Measurements from ENCODE around the gene USP34.
"Not testable (repeated sequence)": the region's sequence is repeated elsewhere in the genome, so short reads cannot be mapped to it uniquely, and the experiment has no call there.

USP34 gene

DNA sequence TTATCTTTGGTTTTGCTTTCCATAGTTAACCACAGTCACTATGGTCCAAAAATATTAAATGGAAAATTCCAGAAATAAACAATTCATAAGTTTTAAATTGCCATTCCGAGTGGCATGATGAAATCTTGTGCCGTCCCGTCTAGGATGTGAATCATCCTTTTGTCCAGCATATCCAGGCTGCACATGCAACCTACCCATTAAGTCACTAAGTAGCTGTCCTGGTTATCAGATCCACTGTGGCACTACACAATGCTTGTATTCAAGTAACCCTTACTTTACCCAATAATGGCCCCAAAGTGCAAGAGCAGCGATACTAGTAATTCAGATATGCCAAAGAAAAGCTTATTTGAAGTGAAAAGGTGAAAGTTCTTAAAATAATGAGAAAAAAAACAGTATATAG, 10.7 kb downstream of the USP34 start:
- DNase-seq (ENCODE audit: low read depth), result no peak

DNA sequence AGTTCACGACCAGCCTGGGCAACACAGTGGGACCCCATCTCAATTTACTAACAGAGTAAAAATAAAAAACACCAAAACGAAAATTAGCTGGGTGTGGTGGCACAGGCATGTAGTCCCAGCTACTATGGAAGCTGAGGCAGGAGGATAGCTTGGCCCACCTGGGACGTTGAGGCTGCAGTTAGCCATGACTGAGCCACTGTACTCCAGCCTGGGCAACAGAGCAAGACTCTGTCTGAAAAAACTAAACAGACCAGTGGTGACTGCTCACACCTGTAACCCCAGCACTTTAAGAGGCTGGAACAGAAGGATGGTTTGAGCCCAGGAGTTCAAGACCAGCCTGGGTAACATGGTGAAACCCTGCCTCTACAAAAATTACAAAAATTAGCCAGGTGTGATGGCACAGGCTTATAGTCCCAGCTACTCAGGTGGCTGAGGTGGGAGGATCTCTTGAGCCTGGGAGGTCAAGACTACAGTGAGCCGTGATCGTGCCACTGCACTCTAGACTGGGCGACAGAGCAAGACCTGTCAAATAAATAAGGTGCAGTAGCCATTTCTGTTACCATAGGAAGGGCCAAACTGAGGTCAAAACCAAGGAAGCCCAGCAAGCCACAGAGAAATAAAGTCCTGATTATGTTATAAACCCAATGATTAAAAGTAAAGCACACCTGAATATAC, 14.0 kb downstream of the USP34 start:
- no peak for DNase-seq (ENCODE audit: low read depth)

DNA sequence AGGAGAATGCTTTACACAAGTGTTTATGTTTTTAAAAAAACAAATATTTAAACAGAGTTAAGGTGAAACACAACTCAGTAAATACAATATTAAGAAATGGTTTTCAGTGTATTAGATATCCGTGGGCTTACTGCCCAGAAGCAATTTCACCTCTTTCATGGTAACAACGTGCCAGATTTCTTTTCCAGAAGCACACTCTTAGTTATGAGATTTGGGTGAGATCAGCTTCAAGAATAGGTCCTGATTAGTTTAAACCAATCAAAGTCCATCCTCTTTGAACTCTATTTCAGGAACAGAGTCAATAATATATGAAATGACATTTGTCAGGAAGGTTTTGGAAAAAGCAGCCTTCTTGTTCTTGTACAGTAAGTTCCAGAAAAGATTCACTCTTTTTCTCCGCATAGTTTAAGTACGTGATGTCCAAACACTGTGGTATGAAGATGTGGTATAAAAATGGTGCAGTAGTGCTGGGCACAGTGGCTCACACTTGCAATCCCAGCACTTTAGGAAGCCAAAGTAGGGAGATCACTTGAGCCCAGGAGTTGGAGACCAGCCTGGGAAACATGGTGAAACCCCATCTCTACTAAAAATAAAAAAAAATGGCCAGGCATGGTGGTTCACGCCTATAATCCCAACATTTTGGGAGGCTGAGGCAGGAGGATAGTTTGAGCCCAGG, 14.7 kb downstream of the USP34 start:
- no peak for DNase-seq (ENCODE audit: low read depth)

DNA sequence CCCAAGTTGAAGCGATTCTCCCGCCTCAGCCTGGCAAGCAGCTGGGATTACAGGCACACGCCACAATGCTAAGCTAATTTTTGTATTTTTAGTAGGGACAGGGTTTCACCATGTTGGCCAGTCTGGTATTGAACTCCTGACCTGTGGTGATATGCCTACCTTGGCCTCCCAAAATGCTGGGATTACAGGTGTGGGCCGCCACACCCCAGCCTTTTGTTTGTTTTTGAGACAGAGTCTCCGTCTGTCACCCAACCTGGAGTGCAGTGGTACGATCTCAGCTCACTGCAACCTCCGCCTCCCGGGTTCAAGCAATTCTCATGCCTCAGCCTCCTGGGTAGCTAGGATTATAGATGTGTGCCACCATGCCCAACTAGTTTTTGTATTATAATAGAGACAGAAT, 15.9 kb downstream of the USP34 start:
- not testable (repeated sequence) for DNase-seq (ENCODE audit: low read depth)

DNA sequence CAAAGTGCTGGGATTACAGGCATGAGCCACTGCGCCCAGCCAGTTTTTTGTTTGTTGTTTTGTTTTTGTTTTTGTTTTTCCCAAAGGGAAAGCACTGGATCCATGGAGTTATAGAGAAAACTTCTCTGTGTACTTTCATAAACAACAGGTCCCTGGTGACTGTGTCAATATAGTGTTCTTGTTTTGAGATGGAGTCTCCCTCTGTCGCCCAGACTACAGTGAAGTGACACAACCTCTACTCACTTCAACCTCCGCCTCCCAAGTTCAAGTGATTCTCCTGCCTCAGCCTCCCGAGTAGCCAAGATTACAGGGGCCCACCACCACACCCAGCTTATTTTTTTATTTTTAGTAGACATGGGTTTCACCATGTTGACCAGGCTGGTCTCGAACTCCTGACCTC, 16.5 kb downstream of the USP34 start:
- no peak for DNase-seq (ENCODE audit: low read depth)

DNA sequence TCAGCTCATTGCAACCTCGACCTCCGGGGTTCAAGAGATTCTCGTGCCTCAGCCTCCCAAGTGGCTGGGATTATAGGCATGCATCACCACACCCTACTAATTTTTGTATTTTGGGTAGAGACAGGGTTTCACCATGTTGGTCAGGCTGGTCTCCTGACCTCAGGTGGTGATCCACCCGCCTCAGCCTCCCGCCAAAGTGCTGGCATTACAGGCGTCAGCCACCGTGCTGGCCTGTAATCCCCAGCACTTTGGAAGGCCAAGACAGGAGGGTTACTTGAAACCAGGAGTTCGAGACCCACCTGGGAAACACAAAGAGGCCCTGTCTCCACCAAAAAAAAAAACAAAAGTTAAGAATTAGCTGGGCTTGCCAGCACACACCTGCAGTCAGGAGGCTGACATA, 18.5 kb downstream of the USP34 start:
- DNase-seq (ENCODE audit: low read depth), result no peak

DNA sequence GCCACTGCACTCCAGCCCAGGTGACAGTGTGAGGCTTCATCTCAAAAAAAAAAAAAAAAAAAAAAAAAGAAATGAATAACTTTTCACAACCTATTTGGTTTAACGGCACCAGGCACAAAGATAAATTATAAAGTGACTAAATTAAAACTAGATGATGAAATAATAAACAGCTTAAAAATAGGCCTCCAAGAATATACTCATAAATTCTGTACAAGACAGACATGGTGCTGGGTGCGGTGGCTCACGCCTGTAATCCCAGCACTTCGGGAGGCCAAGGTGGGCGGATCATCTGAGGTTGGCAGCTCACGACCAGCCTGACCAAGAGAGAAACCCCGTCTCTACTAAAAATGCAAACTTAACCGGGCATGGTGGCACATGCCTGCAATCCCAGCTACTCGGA, 19.7 kb downstream of the USP34 start:
- no peak for DNase-seq (ENCODE audit: low read depth)

DNA sequence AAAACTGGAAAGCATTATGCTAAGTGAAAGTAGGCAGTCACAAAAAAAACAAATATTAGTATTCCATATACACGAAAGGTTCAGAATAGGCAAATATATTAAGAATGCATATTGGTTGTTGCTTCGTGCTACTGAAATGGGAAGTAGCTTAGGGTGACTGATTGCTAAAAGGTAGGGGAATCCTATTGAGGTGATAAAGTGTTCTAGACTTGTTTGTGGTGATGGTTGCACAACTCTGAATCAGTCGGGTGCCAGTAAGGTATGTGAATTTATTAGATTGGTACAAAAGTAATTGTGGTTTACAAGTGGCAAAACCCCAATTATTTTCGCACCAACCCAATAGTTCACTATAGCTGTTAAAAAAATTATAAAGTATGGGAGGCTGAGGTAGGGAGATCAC, 20.7 kb downstream of the USP34 start:
- no peak for DNase-seq (ENCODE audit: low read depth)

DNA sequence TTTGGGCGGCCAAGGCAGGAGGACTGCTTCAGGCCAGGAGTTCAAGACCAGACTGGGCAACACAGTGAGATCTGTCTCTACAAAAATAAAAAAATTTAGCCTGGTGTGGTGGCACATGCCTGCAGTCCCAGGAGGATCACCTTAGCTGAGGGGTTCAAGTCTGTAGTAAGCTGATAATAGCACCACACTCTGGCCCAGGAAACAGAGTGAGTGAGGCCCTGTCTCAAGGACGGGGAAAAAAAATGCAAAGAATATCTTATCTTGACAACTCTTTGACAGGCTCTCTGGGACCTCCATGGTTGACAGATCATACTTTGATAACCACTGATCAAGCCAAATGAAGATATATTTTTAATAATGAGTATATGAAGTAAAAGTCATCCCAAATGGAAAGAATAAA, 22.7 kb downstream of the USP34 start:
- DNase-seq (ENCODE audit: low read depth), result no peak

DNA sequence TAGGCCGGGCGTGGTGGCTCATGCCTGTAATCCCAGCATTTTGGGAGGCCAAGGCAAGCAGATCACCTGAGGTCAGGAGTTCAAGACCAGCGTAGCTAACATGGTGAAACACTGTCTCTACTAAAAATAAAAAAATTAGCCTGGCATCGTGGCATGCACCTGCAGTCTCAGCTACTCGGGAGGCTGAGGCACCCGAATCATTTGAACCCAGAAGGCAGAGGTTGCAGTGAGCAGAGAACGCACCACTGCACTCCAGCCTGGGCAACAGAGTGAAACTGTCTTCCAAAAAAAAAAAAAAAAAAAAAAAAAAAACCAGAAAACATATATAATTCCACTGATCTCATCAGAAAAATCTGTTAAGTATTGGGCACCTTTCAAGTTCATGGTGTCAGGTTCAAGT, 23.9 kb downstream of the USP34 start:
- not testable (repeated sequence) for DNase-seq (ENCODE audit: low read depth)

DNA sequence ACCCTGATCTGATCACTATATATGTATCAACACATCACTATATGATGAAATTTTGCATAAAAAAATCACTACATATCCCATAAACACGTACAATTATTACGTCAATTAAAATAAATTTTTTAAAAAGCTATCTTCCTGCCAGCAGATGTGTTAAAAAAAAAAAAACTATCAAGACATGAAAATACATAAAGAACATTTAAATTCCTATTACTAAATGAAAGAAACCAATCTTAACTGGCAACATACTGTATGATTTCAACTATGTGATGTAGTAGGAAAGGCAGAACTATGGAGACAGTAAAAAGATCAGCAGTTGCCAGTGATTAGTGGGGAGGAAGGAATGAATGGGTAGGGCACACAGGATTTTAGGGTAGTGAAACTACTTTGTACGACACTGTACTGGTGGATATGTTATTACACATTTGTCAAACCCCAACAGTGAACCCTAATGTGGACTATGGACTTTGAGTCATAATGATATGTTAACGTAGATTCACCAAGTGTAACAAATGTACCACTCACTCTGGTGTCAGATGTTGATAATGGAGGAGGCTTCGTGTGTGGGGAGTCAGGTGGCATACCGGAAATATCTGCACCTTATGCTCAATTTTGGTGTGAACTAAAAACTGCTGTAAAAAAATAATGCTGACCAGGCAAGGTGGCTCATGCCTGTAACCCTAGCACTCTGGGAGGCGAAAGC, 27.4 kb downstream of the USP34 start:
- DNase-seq (ENCODE audit: low read depth), result no peak

DNA sequence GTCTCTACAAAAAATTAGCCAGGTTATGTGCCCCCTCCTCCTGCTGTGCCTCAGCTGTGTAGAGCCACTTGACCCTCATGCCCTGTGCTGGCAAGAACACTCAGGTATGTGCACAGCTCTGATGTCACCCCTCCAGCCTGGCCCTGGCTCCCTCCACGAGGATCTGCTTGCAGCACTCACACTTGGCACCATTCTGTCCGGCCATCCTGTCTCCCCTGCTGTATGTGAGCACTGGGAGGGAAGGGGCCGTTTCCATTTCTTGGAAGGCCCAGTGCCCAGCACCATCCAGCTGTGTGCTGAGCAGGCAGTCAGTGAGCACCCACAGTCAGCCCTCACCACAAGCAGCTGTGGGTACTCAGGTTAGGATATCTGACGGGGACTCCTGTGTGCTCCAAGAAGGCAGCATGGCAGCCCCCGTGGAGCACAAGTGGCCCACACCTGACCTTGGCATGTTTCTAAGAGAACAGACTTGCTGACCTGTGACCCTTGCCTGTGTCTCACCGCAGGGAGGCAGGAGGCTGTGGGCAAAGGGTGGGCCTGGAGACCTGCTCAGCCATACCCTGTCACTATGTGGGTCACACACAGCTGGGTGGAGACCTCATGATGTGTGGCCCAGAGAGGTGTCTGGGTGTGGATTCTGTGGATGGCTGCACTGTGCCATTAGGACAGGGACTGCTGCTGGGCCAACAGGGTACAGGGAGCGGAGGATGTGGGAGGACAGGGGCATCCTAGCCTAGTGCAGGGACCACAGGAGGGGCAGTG, 31.5 kb downstream of the USP34 start:
- DNase-seq (ENCODE audit: low read depth), result no peak

DNA sequence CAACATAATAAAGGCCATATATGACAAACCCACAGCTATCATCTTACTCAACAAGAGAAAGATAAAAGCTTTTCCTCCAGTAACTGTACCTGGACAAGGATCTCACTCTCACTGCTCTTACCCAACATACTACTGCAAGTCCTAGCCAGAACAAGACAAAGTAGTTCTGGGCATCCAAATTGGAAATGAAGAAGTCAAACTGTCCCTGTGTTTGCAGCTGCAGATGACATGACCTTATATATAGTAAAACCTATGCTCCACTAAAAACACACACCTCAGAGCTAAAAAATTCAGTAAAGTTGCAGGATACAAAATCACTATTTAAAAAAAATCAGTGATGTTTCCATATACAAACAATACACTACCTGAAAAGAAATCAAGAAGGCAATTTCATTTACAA, 32.2 kb downstream of the USP34 start:
- DNase-seq (ENCODE audit: low read depth), result no peak

DNA sequence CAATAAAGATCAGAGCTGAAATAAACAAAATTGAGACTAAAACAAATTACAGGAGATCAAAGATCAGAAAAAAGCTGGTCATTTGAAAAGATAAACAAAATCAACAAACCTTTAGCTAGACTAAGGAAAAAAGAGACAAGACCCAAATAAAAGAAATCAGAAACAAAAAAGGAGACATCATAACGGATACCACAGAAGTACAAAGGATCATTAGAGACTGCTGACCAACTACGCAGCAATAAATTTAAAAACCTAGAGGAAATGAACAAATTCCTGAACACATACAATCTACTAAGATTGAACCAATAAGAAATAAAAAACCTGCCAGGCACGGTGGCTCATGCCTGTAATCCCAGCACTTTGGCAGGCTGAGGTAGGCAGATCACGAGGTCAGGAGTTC, 33.7 kb downstream of the USP34 start:
- DNase-seq (ENCODE audit: low read depth), result no peak

DNA sequence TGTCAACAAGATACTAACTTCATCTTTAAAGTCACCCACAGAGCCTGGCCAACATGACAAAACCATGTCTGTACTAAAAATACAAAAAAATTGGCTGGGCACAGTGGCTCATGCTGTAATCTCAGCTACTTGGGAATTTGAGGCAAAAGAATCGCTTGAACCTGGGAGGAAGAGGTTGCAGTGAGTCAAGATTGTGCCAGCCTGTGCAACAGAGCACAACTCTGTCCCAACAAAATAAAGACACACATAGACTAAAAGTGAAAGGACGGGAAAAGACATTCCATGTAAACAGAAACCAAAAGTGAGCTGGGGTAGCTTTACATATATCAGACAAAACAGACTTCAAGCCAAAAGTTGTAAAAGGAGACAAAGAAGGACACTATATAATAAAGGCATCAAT, 34.8 kb downstream of the USP34 start:
- DNase-seq (ENCODE audit: low read depth), result no peak

DNA sequence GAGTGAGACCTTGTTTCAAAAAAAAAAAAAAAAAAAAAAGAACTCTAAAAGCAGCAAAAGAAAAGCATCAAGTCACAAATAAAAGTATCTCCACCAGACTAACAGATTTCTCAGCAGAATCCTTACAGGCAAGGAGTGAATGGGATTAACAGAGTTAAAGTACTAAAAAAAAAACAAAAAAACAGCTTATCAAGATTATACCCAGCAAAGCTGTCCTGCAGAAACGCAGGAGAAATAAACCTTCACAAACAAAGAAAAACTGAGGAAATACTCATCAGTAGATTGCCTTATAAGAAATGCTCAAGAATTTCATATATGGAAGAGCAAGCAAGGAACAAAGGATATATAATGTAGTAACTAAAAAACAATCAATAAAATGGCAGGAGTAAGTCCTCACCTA, 35.6 kb downstream of the USP34 start:
- DNase-seq (ENCODE audit: low read depth), result no peak

DNA sequence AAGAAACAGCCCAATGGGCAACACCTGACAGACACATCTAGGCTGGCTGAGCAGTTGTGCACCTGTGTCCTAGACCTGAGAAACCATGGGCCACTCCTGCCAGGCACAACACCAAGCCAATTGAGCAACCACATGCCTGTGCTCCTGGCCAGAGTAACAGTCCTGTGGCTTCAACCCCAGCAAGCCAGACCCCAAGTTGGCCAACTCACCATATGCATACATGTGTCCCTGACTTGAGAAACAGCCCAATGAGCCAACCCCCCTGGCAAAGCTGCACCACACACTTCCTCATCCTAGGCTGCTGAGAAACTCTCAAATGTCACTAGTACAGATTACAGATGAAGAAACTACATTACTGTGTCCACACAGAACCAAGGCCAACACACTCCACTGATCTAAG, 36.6 kb downstream of the USP34 start:
- DNase-seq (ENCODE audit: low read depth), result no peak

DNA sequence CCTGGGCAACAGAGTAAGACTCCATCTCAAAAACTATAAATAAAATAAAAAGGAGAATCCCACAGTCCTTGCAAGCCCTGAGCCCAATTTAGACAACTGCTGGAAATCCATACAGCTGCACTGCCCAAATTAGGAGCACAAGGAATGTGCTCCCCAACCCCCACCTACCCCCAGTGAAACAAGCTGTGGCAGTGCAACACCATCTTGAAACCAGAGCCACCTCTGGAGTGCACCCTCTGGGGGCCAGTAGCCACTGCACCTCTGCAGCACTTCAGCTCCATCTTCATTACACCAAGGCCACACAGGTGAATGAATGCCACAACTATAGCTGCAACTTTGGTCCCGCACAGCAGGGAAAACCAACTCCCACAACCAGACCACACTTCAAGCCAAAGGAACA, 37.3 kb downstream of the USP34 start:
- no peak for DNase-seq (ENCODE audit: low read depth)

DNA sequence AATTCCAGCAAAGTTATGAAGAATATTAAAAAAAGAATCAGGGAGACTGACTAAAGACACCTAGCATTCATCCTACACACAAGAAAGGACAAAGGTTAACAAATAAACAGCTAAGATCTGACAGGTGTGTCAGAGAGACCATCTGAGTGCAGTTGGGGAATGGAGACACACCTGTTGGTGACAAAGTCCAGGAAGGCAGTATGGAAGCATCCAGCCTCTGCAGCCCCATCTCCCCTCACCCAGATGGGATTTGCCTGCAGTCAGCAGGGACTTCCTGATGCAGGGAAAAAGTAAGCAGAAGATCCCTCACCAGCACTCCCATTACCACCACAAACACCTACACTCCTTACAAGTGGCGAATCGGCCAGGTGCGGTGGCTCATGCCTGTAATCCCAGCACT, 37.9 kb downstream of the USP34 start:
- no peak for DNase-seq (ENCODE audit: low read depth)

DNA sequence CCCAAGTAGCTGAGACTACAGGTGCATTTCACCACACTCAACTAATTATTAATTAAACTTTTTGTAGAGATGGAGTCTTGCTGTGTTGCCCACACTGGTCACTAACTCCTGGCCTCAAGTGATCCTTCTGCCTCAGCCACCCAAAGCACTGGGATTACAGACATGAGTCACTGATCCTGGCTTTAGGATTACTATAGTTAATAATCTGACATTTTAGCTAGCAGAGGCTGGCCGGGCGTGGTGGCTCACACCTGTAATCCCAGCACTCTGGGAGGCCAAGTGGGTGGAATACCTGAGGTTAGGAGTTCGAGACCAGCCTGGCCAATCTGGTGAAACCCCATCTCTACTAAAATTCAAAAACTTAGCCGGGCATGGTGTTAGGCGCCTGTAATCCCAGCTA, 39.5 kb downstream of the USP34 start:
- DNase-seq (ENCODE audit: low read depth), result no peak

DNA sequence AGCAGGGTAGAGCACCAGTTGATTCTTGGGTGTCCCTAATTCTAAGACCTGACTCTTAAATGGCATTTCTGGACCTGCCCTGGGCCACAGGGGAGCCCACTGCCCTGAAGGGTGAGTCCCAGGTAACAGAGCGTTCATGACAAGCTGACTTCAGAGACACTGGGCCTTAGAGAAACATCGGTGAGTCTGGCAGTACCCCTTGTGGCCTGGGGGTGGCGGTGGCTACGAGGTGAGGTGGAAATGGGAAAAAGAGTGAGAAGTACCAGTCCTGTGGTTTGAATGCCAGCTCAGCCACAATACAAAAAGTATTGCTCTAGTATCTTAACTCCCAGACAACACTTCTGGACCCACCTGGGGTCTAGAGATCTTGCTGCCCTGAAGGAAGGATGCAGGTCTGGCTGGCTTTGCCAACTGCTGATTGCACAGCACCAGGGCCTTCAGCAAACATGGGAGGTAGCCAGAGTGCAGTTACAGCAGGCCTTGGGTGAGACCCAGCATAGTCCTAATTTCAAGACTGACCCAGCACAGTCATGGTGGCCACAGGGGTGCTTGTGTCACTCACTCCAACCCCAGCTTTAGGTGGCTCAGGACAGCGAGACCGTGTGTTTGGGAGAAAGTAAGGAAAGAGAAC, 44.5 kb downstream of the USP34 start:
- no peak for DNase-seq (ENCODE audit: low read depth)

DNA sequence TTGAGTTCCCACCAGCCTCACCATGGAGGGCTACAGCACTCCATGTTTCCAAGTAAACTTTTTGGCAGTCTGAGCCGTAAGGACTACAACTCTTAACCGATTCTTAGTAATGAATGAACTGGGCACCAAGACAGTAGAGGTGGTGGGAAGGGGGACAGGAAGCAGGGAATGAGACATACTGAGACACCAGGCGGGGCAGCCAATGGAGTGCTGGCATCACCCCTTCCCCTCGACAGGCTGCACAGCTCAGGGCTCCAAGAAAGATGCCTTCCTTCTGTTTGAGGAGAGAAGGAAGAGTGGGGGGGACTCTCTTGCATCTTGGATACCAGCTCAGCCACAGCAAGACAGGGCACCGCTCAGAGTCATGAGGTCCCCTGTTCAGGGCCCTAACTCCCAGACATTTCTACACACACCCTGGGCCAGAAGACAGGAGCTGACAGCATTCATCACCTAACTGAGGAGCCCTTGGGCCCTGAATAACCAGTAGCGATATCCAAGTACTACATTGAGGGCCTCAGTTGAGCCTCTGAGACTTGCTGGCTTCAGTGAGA, 45.2 kb downstream of the USP34 start:
- DNase-seq (ENCODE audit: low read depth), result no peak

All from HS-27A (cell line).